Activated effector memory CD4-positive, alpha-beta T cell treated with anti-CD3 and anti-CD28 coated beads, Interleukin-2, amount 50 U/mL, for 16 hours (primary cell): ENCODE results near the gene GSTT2B.
"Not testable (repeated sequence)": the region's sequence is repeated elsewhere in the genome, so short reads cannot be mapped to it uniquely, and the experiment has no call there.

Source experiments
- DNase-seq: peaks from one replicate; pipeline ENCODE4 v3.0.0-alpha.2; 2020

The GSTT2B gene

DNA sequence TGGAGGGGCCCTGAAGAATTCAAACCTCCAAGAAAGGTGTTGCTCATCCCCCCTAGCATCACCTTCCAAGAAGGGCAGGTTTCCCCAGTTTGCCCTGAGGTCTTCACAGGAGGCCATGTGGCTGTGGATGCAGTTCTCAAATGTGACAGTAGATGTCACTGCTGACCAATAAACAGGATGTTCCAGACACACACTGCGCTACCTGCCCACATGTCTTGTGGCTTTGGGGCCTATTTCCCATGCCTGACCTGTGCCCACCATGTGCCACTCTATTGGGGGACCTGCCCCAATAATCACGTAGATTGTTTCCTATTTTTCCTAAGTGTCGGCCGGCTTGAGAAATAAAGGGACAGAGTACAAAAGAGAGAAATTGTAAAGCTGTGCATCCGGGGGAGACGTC lies 23.4 kb upstream of the GSTT2B start:
- peak; percentile 71 for DNase-seq

DNA sequence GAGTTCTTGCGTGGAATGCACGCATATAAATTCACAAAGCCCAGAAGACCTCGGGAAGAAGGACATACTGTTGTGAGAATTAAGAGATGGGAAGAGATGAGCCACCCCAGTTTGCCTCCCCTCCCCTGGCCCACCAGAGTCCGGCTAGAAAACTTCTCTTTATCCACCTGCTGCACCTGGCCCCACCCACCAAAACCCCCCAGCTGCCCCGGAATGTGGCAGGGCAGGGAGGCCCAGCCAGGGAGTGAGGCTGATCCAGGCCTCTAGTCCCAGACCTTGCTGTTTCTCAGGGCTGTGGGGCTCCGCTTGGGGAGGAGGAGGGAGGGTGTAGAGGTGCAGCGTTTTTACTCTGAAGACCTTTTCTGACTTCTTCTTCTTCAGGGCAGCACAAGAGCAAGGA lies 19.6 kb upstream of the GSTT2B start:
- DNase-seq = not testable (repeated sequence)

GRCh38 chr22:23979557-23980240 lies 18.7 kb upstream of the GSTT2B start, which contains the start of gene GSTT2:
GSTT2 (plus strand) TSS chr22:23980134.
- DNase-seq = not testable (repeated sequence)

DNA sequence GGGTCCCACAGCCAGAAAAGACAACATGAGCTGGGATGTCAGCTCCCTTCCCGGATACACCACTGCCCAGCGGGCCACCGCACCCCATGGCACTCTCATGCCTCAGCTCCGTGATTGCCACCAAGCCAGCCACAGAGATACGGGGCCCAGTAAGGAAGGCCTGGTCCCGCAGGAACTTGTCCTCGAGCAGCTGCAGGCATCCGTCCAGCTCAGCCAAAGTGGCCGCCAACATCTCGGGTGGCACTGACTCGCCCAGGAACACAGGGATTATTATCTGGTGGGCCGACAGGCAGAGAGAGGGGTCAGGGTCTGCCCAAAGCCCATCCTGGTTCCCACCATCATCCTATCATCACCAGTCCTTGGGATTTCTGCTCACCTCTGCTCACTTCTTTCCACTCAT lies 16.3 kb upstream of the GSTT2B start:
- DNase-seq = not testable (repeated sequence)

DNA sequence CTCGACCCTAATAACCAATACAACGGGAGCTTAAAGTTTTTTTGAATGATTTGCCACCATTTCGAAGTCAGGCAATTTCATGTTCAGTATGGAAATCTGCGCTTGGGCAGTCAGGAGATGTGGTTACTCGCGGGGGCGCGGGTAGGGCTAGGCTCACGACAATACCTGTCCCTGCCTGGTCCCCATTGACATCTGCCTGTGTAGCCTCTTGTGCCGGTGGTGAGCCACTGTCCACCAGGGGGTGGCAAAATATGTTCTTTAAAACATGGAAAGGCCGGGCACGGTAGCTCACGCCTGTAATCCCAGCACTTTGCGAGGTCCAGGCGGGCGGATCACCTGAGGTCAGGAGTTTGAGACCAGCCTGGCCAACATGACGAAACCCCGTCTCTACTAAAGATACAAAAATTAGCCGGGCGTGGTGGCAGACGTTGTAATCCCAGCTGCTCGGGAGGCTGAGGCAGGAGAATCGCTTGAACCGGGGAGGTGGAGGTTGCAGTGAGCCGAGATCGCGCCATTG lies 13.9 kb upstream of the GSTT2B start:
- not testable (repeated sequence) for DNase-seq

GRCh38 chr22:23974345-23974744 lies 13.3 kb upstream of the GSTT2B start, which contains the start of gene DDT:
DDT (minus strand) TSS chr22:23974441; CDS start chr22:23974414, 27 bp downstream.
- not testable (repeated sequence) for DNase-seq

- not testable (repeated sequence) for DNase-seq
These were observed 10.9 kb upstream of the GSTT2B start for GRCh38 chr22:23971927-23972326.

GRCh38 chr22:23970816-23971486 lies 10.0 kb upstream of the GSTT2B start:
- DNase-seq = no peak

DNA sequence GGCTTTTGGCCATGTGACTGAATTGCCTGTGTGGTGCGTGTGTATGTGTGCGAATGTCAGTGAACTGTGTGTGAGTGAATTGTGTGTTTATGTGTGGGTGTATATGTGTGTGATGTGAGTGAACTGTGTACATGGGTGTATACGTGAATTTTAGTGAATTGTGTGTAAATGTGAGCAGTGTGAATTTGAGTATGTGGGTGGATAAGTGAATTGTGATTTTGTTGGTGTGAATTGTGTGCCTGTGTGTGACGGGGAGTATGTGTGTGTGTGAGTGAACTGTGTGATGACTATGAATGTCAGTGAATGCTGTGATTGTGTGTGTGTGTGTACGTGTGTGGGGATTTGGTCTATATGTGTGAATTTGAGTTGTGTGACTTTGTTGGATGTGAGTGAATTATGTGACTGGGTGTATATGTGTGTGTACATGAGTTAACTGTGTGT lies 9.2 kb upstream of the GSTT2B start:
- DNase-seq = no peak

GRCh38 chr22:23969071-23969470 lies 8.1 kb upstream of the GSTT2B start:
- DNase-seq = no peak

DNA sequence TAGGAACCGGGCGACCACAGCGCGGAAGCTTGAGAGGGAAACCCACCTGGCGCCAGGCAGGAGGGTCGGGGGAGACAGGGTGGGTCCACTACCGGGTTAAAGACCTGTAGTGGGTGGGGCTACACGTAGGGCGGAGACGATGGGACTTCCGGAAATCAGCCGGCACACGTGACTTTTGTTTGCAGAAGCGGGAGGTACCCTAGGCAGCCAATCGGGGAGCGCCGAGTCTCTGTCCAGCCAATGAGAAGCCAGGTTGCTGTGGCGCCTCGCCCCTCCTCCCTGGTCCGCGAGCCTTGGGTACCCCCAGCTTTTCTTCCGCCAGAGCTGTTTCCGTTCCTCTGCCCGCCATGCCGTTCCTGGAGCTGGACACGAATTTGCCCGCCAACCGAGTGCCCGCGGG lies 5.6 kb upstream of the GSTT2B start, which contains the start of gene DDTL:
DDTL (plus strand) TSS at position 321 of the 400 bp plus-strand sequence; CDS start at position 348, 27 bp downstream.
- not testable (repeated sequence) for DNase-seq

- DNase-seq = not testable (repeated sequence)
These were observed 5.1 kb upstream of the GSTT2B start for GRCh38 chr22:23966094-23966493.

- DNase-seq = peak; percentile 90
These were observed 4.6 kb downstream of the GSTT2B start for GRCh38 chr22:23956301-23956900.

DNA sequence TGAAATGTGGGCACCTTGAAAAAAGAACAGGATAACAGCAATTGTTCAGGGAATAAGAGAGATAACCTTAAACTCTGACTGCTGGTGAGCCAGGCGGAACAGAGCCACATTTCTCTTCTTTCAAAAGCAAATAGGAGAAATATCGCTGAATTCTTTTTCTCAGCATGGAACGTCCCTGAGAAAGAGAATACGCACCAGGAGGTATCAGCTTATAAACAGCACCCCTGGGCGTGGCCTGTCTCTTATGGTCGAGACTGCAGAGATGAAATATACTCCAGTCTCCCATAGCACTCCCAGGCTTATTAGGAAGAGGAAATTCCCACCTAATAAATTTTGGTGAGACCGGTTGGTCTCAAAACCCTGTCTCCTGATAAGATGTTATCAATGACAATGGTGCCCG lies 5.1 kb downstream of the GSTT2B start:
- not testable (repeated sequence) for DNase-seq

DNA sequence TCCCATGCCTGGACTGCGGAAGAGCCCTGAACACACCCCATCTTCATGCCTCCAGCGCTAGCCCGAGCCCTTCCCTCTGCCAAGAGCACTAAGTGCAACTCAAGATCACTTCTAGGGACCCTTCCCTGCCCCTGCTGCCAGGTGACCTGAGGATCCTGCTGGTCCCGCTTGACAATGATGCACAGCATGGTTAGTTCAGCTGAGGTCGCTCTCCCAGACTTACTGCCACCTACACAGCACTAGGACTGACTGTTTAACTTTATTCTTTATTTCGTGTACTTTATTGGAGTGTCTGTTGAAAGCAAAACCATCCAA lies 6.0 kb downstream of the GSTT2B start:
- not testable (repeated sequence) for DNase-seq

GRCh38 chr22:23954193-23954990 lies 6.6 kb downstream of the GSTT2B start:
- not testable (repeated sequence) for DNase-seq

DNA sequence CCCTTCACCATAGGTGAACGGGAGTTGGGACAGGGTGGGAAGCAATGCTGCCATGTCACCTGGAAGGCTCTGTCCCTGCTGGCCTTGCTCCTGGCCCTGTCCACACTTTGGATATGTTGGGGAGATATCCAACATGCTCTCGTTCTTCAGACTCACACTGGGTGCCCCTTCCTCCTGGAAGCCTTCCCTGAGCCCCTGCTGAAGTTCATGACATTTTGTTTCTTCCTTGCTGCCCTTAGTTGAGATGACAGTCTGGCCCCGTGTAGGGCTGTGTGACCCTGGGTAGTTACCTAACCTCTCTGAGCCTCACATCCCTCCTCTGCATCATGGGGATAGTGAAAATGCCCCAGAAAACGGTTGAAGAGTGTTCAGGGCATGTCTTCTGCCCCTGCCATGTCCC lies 7.5 kb downstream of the GSTT2B start:
- not testable (repeated sequence) for DNase-seq

- DNase-seq = not testable (repeated sequence)
These were observed 8.1 kb downstream of the GSTT2B start for GRCh38 chr22:23952794-23953405.

DNA sequence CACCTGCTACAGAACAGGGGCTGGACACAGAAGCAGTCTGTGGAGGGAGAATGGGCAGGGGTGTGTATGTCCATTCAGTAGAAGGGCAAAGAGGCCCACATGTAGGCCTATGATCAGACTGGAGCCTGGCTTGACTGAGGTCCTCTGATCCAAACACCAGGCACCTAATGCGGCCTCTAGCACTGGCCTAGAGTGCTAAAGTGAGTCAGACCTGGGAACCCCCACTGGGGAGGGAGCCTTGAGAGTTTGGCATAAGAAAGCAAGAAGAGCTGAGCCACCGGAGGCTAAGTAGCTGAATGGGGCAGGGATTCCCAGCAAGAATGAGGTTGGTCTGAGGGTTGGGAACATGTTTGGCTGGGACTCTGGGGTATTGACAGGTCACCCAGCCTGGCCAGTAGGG lies 9.6 kb downstream of the GSTT2B start:
- not testable (repeated sequence) for DNase-seq

- DNase-seq = not testable (repeated sequence)
These were observed 11.2 kb downstream of the GSTT2B start for GRCh38 chr22:23949764-23950163.

DNA sequence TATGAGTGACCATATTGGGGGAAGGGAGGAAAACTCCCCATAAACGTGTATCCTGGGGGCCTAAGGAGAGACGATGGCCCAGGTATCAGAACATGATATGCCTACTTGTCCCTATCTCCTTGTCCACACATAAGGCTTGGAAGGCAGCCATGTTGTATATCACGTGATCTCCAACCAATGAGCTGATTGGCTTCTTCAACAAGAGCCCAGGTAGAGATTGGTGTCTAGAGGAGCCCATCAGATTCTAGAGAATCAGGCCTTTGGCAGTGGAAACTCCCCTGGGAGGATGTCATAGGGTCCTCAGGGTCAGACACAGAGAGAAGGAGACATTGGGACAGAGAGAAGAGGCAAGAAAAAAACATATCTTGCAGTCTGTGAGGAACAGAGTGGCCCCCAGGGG lies 13.6 kb downstream of the GSTT2B start:
- DNase-seq = not testable (repeated sequence)

- DNase-seq = not testable (repeated sequence)
These were observed 20.8 kb downstream of the GSTT2B start for GRCh38 chr22:23940166-23940565.
